Left ventricle myocardium inferior (tissue), 1 donor: Measurements from ENCODE around the gene HHAT. TPM values are rescaled to one million over a fixed set of nuclear protein-coding genes. Genes with fewer than 3 reads are reported as not detected.
"Not testable (repeated sequence)": the region's sequence is repeated elsewhere in the genome, so short reads cannot be mapped to it uniquely, and the experiment has no call there.

Experiments used
- DNase-seq: peaks from one replicate; pipeline ENCODE4 v3.0.0-alpha.2; 2020
- H3K27ac ChIP-seq: fragments of 200-600 bp; replicated peaks from 2 replicates; pipeline ENCODE4 v1.8.0; 2021
- H3K27me3 ChIP-seq: fragments of 200-600 bp; 2 replicates; pipeline ENCODE4 v1.8.0; 2021; ENCODE audit warnings: low read depth
- H3K36me3 ChIP-seq: fragments of 200-600 bp; 2 replicates; pipeline ENCODE4 v1.8.0; 2021
- H3K4me1 ChIP-seq: fragments of 200-600 bp; 2 replicates; pipeline ENCODE4 v1.8.0; 2021
- H3K4me3 ChIP-seq: fragments of 200-600 bp; 2 replicates; pipeline ENCODE4 v1.8.0; 2021; ENCODE audit warnings: mild to moderate bottlenecking, moderate library complexity
- H3K9me3 ChIP-seq: fragments of 200-600 bp; replicated peaks from 2 replicates; pipeline ENCODE4 v1.8.0; 2021
- CTCF ChIP-seq: fragments of 200-600 bp; IDR thresholded peaks from 2 replicates; pipeline ENCODE4 v1.8.0; 2021; ENCODE audit warnings: antibody characterized with exemption, mild to moderate bottlenecking, borderline replicate concordance
- intact Hi-C: fragments of 100-400 bp; cut with micrococcal nuclease; formaldehyde crosslinking; loops from one replicate; pipeline ENCODE4 v1.11.0; 2022
- total RNA-seq: library from RNA; stranded (reverse); fragmentation: NEBNext Ultra II Directional; extraction: Animal tissue kit (Norgen Biotek cat#: 25700); gene quantifications from one replicate; pipeline ENCODE4 v1.2.1, GENCODE V29; 2021
- donor health status: DM: no; HTN: yes; CAD: no; lungs with severe emphysema.

Gene HHAT
- total RNA-seq, 1 donor from 2014 or later: 2.1 TPM

GRCh38 chr1:210653771-210654170 lies 325.1 kb downstream of the HHAT start:
- intact Hi-C loops: no loop called here
- Histone ChIP-seq H3K27me3 (no peaks in the 10 kb centered on the region), H3K9me3 (no peaks in the 10 kb centered on the region), H3K36me3 (no peaks in the 10 kb centered on the region), H3K4me1 (no peaks in the 10 kb centered on the region), H3K4me3 (no peak overlapping the region), H3K27ac (no peak overlapping the region)
- DNase-seq: no peak
- no peak for TF ChIP-seq CTCF

DNA sequence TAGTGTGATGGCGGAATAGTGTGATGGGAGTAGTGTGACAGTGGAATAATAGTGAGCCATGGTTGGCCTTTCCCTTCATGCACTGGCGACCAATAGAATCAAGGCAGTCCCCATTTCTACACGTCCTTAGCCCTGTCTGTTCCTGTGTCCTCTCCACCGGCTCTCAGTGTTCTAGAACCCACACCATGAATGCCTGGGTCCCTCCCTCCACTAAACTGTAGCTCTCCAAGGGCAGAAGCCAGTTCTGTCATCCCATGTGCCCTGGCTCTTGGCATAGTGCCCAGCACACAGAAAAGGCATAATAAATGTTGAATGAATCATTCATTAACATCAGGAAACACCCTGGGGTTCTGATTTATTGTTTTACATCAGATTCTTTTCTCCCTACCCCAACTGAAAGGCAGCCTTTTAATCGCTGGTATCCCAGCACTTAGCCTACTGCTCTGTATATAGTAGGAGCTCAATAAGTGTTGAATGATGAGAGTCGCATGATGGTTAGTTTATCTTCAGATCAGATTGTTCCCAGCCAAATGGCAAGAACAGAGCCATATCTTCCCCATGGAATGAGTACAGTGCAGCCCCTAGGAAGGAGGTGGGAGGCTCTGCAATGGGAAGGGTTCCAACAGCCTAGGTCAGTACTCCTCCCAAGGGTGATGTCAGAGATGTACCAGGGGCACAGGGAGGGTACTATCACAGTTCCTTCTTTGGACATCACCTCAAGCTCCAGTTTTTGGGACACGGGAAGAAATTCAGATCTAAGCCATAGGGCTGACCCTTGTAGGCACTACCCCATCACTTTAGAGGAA lies 325.7 kb downstream of the HHAT start:
- Histone ChIP-seq H3K27me3 (no peaks in the 10 kb centered on the region), H3K36me3 (no peaks in the 10 kb centered on the region), H3K4me1 (no peaks in the 10 kb centered on the region), H3K4me3 (no peak overlapping the region), H3K9me3 (no peaks in the 10 kb centered on the region), H3K27ac (no peak overlapping the region)
- no peak for DNase-seq
- intact Hi-C loops: no loop called here
- no peak for TF ChIP-seq CTCF

GRCh38 chr1:210655511-210655910 lies 326.8 kb downstream of the HHAT start:
- Histone ChIP-seq H3K27me3 (no peaks in the 10 kb centered on the region), H3K4me3 (no peak overlapping the region), H3K4me1 (no peaks in the 10 kb centered on the region), H3K27ac (no peak overlapping the region), H3K9me3 (peaks cover 4% of the 10 kb centered on the region), H3K36me3 (no peaks in the 10 kb centered on the region)
- no peak for DNase-seq
- intact Hi-C loops: no loop called here
- TF ChIP-seq CTCF: no peak

- Histone ChIP-seq H3K27ac (no peak overlapping the region), H3K9me3 (peaks cover 8% of the 10 kb centered on the region), H3K4me3 (no peak overlapping the region), H3K4me1 (no peaks in the 10 kb centered on the region), H3K27me3 (no peaks in the 10 kb centered on the region), H3K36me3 (no peaks in the 10 kb centered on the region)
- no peak for DNase-seq
- intact Hi-C loops: no loop called here
- TF ChIP-seq CTCF: no peak
These were observed 329.1 kb downstream of the HHAT start for GRCh38 chr1:210657806-210658205.

DNA sequence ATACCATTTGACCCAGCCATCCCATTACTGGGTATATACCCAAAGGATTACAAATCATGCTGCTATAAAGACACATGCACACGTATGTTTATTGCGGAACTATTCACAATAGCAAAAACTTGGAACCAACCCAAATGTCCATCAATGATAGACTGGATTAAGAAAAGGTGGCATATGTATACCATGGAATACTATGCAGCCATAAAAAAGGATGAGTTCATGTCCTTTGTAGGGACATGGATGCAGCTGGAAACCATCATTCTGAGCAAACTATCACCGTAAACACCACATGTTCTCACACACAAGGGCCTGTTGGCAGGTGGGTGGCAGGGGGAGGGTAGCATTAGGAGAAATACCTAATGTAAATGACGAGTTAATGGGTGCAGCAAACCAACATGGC lies 332.8 kb downstream of the HHAT start:
- H3K27ac ChIP-seq, DNase-seq, H3K4me3 ChIP-seq, intact Hi-C loops, H3K27me3 ChIP-seq, H3K36me3 ChIP-seq, H3K9me3 ChIP-seq: not testable (repeated sequence)
- H3K4me1 ChIP-seq: peaks cover 12% of the 10 kb centered on the region

- no peak for DNase-seq
- no peak overlapping the region for H3K27ac ChIP-seq
- TF ChIP-seq CTCF: no peak
- no peaks in the 10 kb centered on the region for H3K27me3 ChIP-seq
- peaks cover 8% of the 10 kb centered on the region for H3K9me3 ChIP-seq
- H3K4me1 ChIP-seq: peaks cover 12% of the 10 kb centered on the region
- intact Hi-C loops: no loop called here
- H3K36me3 ChIP-seq: no peaks in the 10 kb centered on the region
- H3K4me3 ChIP-seq: no peak overlapping the region
These were observed 333.8 kb downstream of the HHAT start for GRCh38 chr1:210662291-210663050.
